ENCODE data around the gene RABAC1.

The RABAC1 gene

DNA sequence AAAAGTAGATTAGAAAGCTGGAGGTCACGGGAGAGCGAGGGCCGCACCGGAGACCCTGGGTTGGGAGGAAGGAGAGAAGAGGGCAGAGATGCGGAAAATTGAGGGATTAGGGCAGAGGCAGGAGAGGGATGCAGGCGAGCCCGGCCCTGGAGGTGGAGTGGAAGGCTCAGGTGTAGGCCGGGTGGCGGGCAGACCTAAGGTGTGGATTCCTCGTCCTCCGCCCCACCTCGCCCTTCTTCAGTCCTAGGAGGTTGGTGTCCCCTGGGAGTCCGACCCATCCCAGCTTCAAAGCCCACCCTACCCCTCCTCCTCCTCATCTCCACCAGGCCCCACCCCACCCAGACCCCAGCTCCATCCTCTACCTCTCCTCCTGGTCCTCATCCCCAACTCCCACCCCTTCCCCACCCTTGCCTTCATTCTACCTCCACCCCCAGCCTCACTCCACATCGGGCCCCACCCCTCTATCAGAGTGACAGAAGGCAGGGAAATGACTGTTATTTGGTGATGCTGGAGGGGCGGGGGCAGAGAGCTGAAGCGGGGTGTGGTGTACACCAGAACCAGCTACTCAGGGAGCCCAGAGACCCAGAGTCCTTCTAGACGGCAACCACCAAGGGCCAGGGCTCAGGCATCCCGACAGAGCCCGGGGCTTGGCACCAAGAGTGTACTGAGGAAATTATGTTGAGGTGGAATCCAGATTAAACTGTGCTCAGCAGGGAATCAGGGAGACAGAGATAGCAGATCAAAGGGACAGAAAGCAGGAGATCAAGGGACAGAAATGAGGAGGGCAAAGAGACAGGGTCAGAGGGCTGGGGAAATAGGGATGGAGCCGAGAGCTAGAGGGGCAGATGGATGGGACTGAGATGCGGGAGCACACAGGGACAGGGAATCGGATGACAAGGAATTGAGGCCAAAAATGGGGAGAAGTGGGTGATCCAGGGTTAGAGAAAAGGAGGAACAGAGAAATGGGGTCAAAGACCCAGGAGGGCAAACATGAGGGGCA is 37.2 kb downstream of the RABAC1 start:
- Histone ChIP-seq H3K9ac (peak overlapping the region in 9 of 11 experiments; percentile 3 to 55 (median 36); a peak in 12 of 22 replicates), H3K4me1 (peaks cover 17 to 23% (median 21%) of the 10 kb centered on the region in 10 experiments), H3K36me3 (no peaks in the 10 kb centered on the region), H3K27me3 (peaks cover 57 to 74% (median 72%) of the 10 kb centered on the region in 11 experiments), H3K27ac (no peak overlapping the region), H3K9me3 (replicated peaks in 1 of 11) (no peaks in the 10 kb centered on the region), H4K20me1 (peaks cover 0 to 20% (median under 1%) of the 10 kb centered on the region in 11 experiments; a peak in 9 of 22 replicates), H3K4me3 (peak overlapping the region in 4 of 10 experiments; percentile 16 to 48 (median 39); a peak in 8 of 20 replicates), H3K4me2 (peak overlapping the region; percentile 73 to 93 (median 86))
- TF ChIP-seq Cebpa-rat (IDR thresholded peaks at IDR 0.05): no peak

DNA sequence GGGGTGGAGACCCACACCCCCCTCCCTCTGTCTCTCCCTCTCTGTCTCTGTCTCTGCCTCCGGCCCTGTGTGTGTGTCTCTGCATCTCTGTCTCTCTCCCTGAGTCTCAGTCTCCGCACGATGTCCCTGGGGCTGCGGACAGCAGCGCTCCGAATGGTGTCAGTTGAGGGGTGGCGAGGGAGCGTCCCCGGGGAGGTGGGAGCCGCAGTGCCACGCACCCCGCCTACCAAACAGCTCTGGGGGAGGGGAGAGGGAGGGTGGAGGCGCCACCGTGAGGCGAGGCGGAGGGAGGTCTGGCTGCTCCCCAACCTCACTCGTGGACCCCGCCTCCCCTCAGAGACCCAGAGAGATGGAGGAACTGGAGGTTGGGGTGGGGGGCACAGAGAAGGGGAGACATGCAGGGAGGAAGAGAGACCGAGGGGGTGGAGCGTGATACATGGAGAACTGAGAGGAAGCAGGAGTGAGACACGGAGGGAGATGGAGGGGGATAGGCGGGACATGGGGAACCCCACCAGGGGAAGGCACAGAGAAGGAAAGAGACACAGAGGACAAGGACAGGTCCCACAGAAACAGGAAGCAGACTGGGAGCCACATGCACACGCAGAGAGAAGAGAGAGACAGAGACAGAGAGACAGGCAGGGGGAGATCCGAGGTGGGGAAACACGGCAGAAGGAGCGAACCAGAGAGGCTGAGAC is 38.1 kb downstream of the RABAC1 start:
- H3K27ac ChIP-seq: no peak overlapping the region
- no peaks in the 10 kb centered on the region for H3K9me3 ChIP-seq (replicated peaks in 1 of 11)
- peak overlapping the region in 5 of 10 experiments; percentile 9 to 48 (median 39); a peak in 9 of 20 replicates for H3K4me3 ChIP-seq
- no peaks in the 10 kb centered on the region for H3K36me3 ChIP-seq
- peaks cover 17 to 23% (median 20%) of the 10 kb centered on the region in 10 experiments for H3K4me1 ChIP-seq
- H4K20me1 ChIP-seq: peaks cover 0 to 12% (median 0%) of the 10 kb centered on the region in 11 experiments; a peak in 6 of 22 replicates
- no peak for TF ChIP-seq Cebpa-rat (IDR thresholded peaks at IDR 0.05)
- peaks cover 57 to 74% (median 72%) of the 10 kb centered on the region in 11 experiments for H3K27me3 ChIP-seq
- peak overlapping the region; percentile 73 to 93 (median 86) for H3K4me2 ChIP-seq
- peak overlapping the region in 9 of 11 experiments; percentile 3 to 55 (median 36); a peak in 12 of 22 replicates for H3K9ac ChIP-seq

DNA sequence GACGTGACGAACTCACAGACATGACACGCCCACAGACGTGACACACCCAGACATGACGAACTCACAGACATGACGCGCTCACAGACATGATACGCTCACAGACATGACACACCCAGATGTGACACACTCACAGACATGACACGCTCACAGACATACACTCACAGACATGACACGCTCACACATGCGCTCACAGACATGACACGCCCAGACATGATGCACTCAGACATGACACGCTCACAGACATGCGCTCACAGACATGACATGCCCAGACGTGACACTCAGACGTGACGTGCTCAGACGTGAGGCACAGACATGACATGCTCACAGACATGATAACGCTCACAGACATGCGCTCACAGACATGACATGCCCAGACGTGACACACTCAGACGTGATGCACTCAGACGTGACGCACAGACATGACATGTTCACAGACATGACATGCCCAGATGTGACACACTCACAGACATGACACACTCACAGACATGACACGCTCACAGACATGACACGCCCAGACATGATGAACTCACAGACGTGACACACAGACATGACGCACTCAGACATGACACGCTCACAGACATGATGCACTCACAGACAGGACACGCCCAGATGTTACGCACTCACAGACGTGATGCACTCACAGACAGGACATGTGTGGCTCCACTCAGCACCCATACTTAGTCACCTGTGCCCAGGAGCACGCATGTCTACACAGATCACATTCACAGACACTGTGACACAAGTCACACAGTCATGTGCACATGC is 39.0 kb downstream of the RABAC1 start:
- no peak overlapping the region for H3K27ac ChIP-seq
- H3K4me2 ChIP-seq: peak overlapping the region in 8 of 11 experiments; percentile 73 to 91 (median 87); a peak in 15 of 22 replicates
- no peak for TF ChIP-seq Cebpa-rat (IDR thresholded peaks at IDR 0.05)
- H3K4me1 ChIP-seq: peaks cover 23 to 29% (median 26%) of the 10 kb centered on the region in 10 experiments
- H3K4me3 ChIP-seq: no peak overlapping the region
- H4K20me1 ChIP-seq: peaks cover 0 to 15% (median 5%) of the 10 kb centered on the region in 11 experiments; a peak in 10 of 22 replicates
- H3K9me3 ChIP-seq (replicated peaks in 1 of 11): no peaks in the 10 kb centered on the region
- no peaks in the 10 kb centered on the region for H3K36me3 ChIP-seq
- no peak overlapping the region for H3K9ac ChIP-seq
- H3K27me3 ChIP-seq: peaks cover 57 to 74% (median 72%) of the 10 kb centered on the region in 11 experiments

DNA sequence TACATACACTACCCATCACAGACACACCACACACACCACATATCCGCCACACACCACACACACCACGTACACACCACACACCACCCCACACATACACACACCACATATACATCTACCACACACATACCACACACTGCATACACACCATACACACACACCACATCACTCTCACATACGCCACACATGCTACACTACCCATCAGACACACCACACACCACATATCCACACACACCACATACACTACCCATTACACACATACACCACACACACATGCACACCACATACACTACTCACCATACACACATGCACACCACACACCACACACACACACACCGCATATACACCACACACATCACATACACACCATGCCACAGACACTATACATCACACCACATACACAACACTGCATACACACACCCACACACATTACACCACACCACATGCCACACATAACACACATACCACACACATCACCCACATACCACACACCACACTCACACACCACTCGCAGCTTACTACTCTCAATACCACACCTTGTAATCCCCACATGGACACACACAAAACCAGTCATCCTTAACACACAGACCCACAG is 40.4 kb downstream of the RABAC1 start:
- Histone ChIP-seq H3K4me3 (no peak overlapping the region), H3K9me3 (replicated peaks in 1 of 11) (no peaks in the 10 kb centered on the region), H3K4me1 (peaks cover 24 to 31% (median 28%) of the 10 kb centered on the region in 10 experiments), H3K27ac (no peak overlapping the region), H3K4me2 (no peak overlapping the region), H3K27me3 (peaks cover 59 to 76% (median 73%) of the 10 kb centered on the region in 11 experiments), H3K36me3 (no peaks in the 10 kb centered on the region), H4K20me1 (peaks cover 0 to 20% (median 10%) of the 10 kb centered on the region in 11 experiments; a peak in 17 of 22 replicates), H3K9ac (no peak overlapping the region)
- TF ChIP-seq Cebpa-rat (IDR thresholded peaks at IDR 0.05): no peak

DNA sequence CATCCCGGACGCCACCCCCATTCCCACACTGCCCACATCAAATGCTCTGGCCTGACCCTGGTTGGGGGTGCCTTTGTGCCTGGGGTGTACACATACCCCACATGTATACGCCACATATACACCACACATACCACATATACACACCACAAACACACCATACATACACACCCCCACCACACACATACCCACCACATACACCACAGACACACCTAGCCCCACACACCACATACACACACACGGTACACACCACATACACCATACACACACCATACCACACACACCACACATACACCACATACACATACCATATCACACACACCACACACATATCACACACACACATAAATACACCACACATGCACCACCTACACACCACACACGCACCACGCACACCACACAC is 41.0 kb downstream of the RABAC1 start:
- Histone ChIP-seq H4K20me1 (peaks cover 0 to 26% (median 16%) of the 10 kb centered on the region in 11 experiments; a peak in 18 of 22 replicates), H3K27ac (no peak overlapping the region), H3K4me3 (no peak overlapping the region), H3K4me2 (no peak overlapping the region), H3K9me3 (replicated peaks in 1 of 11) (no peaks in the 10 kb centered on the region), H3K4me1 (peaks cover 24 to 31% (median 28%) of the 10 kb centered on the region in 10 experiments), H3K36me3 (no peaks in the 10 kb centered on the region), H3K9ac (no peak overlapping the region), H3K27me3 (peaks cover 63 to 79% (median 77%) of the 10 kb centered on the region in 11 experiments)
- TF ChIP-seq Cebpa-rat (IDR thresholded peaks at IDR 0.05): no peak

GRCh38 chr19:41917676-41918075 is 41.4 kb downstream of the RABAC1 start:
- H3K9me3 ChIP-seq (replicated peaks in 1 of 11): no peaks in the 10 kb centered on the region
- H3K27ac ChIP-seq: no peak overlapping the region
- peaks cover 0 to 30% (median 16%) of the 10 kb centered on the region in 11 experiments; a peak in 18 of 22 replicates for H4K20me1 ChIP-seq
- TF ChIP-seq Cebpa-rat (IDR thresholded peaks at IDR 0.05): no peak
- H3K9ac ChIP-seq: no peak overlapping the region
- H3K4me1 ChIP-seq: peaks cover 23 to 30% (median 27%) of the 10 kb centered on the region in 10 experiments
- H3K4me3 ChIP-seq: no peak overlapping the region
- no peak overlapping the region for H3K4me2 ChIP-seq
- H3K36me3 ChIP-seq: no peaks in the 10 kb centered on the region
- peaks cover 63 to 79% (median 77%) of the 10 kb centered on the region in 11 experiments for H3K27me3 ChIP-seq

GRCh38 chr19:41915776-41916414 is 43.2 kb downstream of the RABAC1 start:
- Histone ChIP-seq H3K4me2 (peak overlapping the region; percentile 50 to 85 (median 73); a peak in 18 of 22 replicates), H3K27ac (no peak overlapping the region), H3K4me3 (peak overlapping the region in 3 of 10 experiments; percentile 27 to 44 (median 34); a peak in 2 of 20 replicates), H3K36me3 (no peaks in the 10 kb centered on the region), H3K27me3 (peaks cover 65 to 79% (median 78%) of the 10 kb centered on the region in 11 experiments), H3K9me3 (replicated peaks in 1 of 11) (no peaks in the 10 kb centered on the region), H4K20me1 (peaks cover 16 to 48% (median 33%) of the 10 kb centered on the region in 11 experiments; a peak in 20 of 22 replicates), H3K9ac (no peak overlapping the region), H3K4me1 (peaks cover 8 to 31% (median 27%) of the 10 kb centered on the region in 10 experiments)
- TF ChIP-seq Cebpa-rat (IDR thresholded peaks at IDR 0.05): no peak

Measured in BLaER1 treated with 17β-estradiol and CSF1 and Interleukin-3, amounts not matched to agents 10 nM and 100 nM (cell line).